Activated CD4-positive, alpha-beta T cell treated with anti-CD3 and anti-CD28 coated beads, Interleukin-2, amount 10 ng/mL, durations not matched to agents 7 days and 5 days (primary cell): ENCODE results near the gene HDHD3. TPM values are rescaled to one million over a fixed set of nuclear protein-coding genes. Genes with fewer than 3 reads are reported as not detected.
"Not testable (repeated sequence)": the region's sequence is repeated elsewhere in the genome, so short reads cannot be mapped to it uniquely, and the experiment has no call there.

Experiments
- CTCF ChIA-PET: fragments of 350-600 bp; sonication (Branson Sonifier 250); formaldehyde crosslinking; loops from one replicate; lab custom pipeline; 2021; ENCODE audit warnings: antibody characterized with exemption; lab: Charles Lee
- POLR2A ChIA-PET: fragments of 350-600 bp; sonication (Branson Sonifier 250); formaldehyde crosslinking; loops from one replicate; lab custom pipeline; 2021; ENCODE audit warnings: antibody characterized with exemption; lab: Charles Lee
- DNase-seq: peaks from one replicate; pipeline ENCODE4 v3.0.0-alpha.2; 2020
- H3K27ac Mint-ChIP-seq: one replicate; pipeline ENCODE4 v1.8.0; 2021; ENCODE audit warnings: mild to moderate bottlenecking, moderate library complexity, mixed read lengths
- H3K27me3 Mint-ChIP-seq: one replicate; pipeline ENCODE4 v1.8.0; 2021; ENCODE audit warnings: mixed read lengths
- H3K36me3 Mint-ChIP-seq: one replicate; pipeline ENCODE4 v1.8.0; 2021; ENCODE audit warnings: low read depth, mixed read lengths
- H3K4me1 Mint-ChIP-seq: one replicate; pipeline ENCODE4 v1.8.0; 2021; ENCODE audit warnings: mixed read lengths
- H3K4me3 Mint-ChIP-seq: one replicate; pipeline ENCODE4 v1.8.0; 2021; ENCODE audit warnings: mild to moderate bottlenecking, moderate library complexity, mixed read lengths
- H3K9me3 Mint-ChIP-seq: one replicate; pipeline ENCODE4 v1.8.0; 2021; ENCODE audit warnings: mixed read lengths
- total RNA-seq, 2 experiments: library from RNA; stranded (reverse); gene quantifications; one replicate each; pipeline ENCODE4 v1.2.3, GENCODE V29; 2021

HDHD3 gene
- total RNA-seq, 2 experiments from 2014 or later, result 16.2 to 20.2 TPM

- no peak for DNase-seq
- Mint-ChIP-seq H3K36me3 (peaks cover 27% of the 10 kb centered on the region), H3K4me3 (no peak overlapping the region), H3K4me1 (no peaks in the 10 kb centered on the region), H3K27me3 (no peaks in the 10 kb centered on the region), H3K27ac (no peak overlapping the region), H3K9me3 (no peaks in the 10 kb centered on the region)
- POLR2A ChIA-PET, result interaction anchor here (0.6 kb wide), 1 partner anchor 12 kb away, joined by 3 read pairs; no protein-coding TSS in a partner anchor
- CTCF ChIA-PET, result interaction anchor here (1.0 to 1.1 kb wide), 3 partner anchors 11 to 270 kb away, joined by 3 to 7 read pairs (median 3); partner anchors contain the start of gene ALAD
Observed at GRCh38 chr9:113387560-113388230, 10.9 kb upstream of the HDHD3 start.

DNA sequence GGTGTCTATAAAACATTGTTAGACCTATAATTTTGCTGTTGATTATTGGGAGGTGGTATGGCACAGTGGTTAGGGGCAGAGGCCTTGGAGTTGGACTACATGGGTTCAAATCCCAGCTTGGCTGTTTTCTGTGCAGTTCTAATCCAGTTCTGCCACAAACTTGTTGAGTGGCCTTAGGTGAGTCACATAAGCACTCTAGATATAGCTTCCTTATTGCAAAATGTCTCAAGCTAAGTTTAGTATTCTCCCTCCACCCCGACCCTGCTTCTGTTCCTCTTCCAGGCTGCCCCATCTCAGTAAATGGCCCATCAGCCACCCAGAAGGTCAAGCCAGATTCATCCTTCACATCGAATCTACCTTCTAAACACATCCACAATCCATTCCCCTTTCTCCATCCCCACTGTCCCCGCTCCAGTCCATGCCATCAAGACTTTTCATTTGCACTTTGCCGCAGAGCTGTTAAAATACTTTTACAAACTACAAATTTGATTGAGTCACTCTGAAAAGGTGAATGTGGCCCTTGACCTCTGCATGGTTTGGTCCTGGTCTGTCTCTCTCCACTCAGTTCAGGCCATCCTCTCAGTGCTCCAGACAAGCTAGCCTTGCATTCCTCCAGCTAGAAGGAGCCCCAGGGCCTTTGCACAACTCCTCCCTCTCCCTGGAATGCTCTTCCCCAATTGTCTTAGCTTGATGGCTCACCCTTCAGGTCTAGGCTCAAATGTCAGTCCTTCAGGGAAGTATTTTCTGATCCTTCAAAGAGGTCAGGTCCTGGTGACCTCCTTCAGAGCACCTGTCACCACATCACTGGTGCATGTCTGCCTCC lies 10.0 kb upstream of the HDHD3 start:
- no peaks in the 10 kb centered on the region for H3K27me3 Mint-ChIP-seq
- H3K9me3 Mint-ChIP-seq, result no peaks in the 10 kb centered on the region
- no peak overlapping the region for H3K4me3 Mint-ChIP-seq
- ChIA-PET POLR2A (no interaction called here), CTCF (interaction anchor here (1.0 to 1.1 kb wide), 3 partner anchors 12 to 271 kb away, joined by 3 to 7 read pairs (median 3); partner anchors contain the start of gene ALAD)
- H3K27ac Mint-ChIP-seq, result no peak overlapping the region
- H3K4me1 Mint-ChIP-seq, result no peaks in the 10 kb centered on the region
- no peak for DNase-seq
- peaks cover 21% of the 10 kb centered on the region for H3K36me3 Mint-ChIP-seq

GRCh38 chr9:113381909-113382411 lies 5.2 kb upstream of the HDHD3 start:
- Mint-ChIP-seq H3K9me3 (no peaks in the 10 kb centered on the region), H3K27me3 (no peaks in the 10 kb centered on the region), H3K4me1 (peaks cover 5% of the 10 kb centered on the region), H3K4me3 (no peak overlapping the region), H3K36me3 (peaks cover 2% of the 10 kb centered on the region), H3K27ac (no peak overlapping the region)
- ChIA-PET POLR2A (no interaction called here), CTCF (no interaction called here)
- DNase-seq, result no peak

- POLR2A ChIA-PET, H3K27ac Mint-ChIP-seq, H3K4me3 Mint-ChIP-seq, H3K27me3 Mint-ChIP-seq, H3K4me1 Mint-ChIP-seq, H3K9me3 Mint-ChIP-seq, DNase-seq, CTCF ChIA-PET, H3K36me3 Mint-ChIP-seq: not testable (repeated sequence)
Observed at GRCh38 chr9:113381441-113381840, 4.7 kb upstream of the HDHD3 start.

DNA sequence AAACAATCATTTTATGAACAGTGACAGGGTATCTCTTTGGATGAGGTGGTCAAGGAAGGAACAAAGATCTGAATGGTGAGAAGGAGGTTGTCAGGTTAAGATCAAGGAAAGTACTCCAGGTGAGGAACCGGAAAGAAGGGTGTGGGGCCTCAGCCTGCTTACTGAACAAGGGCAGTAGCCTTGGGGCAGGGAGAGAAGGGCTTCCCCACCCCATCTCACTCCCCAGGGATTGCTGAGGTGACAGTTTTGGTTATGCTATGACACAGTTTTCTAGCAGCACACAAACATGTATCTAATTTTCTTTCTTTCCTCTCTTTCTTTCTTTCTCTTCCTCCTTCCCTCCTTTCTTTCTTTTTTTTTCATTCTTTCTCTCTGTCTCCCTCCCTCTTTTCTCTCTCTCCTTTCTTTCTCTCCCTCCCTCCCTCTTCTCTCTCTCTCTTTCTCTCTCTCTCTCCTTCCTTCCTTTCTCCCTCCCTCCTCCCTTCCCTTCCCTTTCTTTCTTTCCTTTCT lies 4.1 kb upstream of the HDHD3 start:
- ChIA-PET CTCF (no interaction called here), POLR2A (no interaction called here)
- DNase-seq, result no peak
- no peaks in the 10 kb centered on the region for H3K9me3 Mint-ChIP-seq
- H3K27me3 Mint-ChIP-seq, result no peaks in the 10 kb centered on the region
- H3K4me3 Mint-ChIP-seq, result no peak overlapping the region
- H3K36me3 Mint-ChIP-seq, result peaks cover 2% of the 10 kb centered on the region
- H3K4me1 Mint-ChIP-seq, result peaks cover 6% of the 10 kb centered on the region
- no peak overlapping the region for H3K27ac Mint-ChIP-seq

GRCh38 chr9:113379829-113380210 lies 3.0 kb upstream of the HDHD3 start:
- POLR2A ChIA-PET, DNase-seq, H3K9me3 Mint-ChIP-seq, H3K36me3 Mint-ChIP-seq, H3K4me3 Mint-ChIP-seq, H3K27me3 Mint-ChIP-seq, H3K27ac Mint-ChIP-seq: not testable (repeated sequence)
- peaks cover 16% of the 10 kb centered on the region for H3K4me1 Mint-ChIP-seq
- CTCF ChIA-PET, result interaction anchor here (0.7 kb wide), 1 partner anchor 16 kb away, joined by 3 read pairs; no protein-coding TSS in a partner anchor

GRCh38 chr9:113379094-113379828 lies 2.5 kb upstream of the HDHD3 start:
- H3K4me1 Mint-ChIP-seq, result peaks cover 20% of the 10 kb centered on the region
- POLR2A ChIA-PET, CTCF ChIA-PET, DNase-seq, H3K36me3 Mint-ChIP-seq, H3K27ac Mint-ChIP-seq, H3K9me3 Mint-ChIP-seq, H3K27me3 Mint-ChIP-seq, H3K4me3 Mint-ChIP-seq: not testable (repeated sequence)

DNA sequence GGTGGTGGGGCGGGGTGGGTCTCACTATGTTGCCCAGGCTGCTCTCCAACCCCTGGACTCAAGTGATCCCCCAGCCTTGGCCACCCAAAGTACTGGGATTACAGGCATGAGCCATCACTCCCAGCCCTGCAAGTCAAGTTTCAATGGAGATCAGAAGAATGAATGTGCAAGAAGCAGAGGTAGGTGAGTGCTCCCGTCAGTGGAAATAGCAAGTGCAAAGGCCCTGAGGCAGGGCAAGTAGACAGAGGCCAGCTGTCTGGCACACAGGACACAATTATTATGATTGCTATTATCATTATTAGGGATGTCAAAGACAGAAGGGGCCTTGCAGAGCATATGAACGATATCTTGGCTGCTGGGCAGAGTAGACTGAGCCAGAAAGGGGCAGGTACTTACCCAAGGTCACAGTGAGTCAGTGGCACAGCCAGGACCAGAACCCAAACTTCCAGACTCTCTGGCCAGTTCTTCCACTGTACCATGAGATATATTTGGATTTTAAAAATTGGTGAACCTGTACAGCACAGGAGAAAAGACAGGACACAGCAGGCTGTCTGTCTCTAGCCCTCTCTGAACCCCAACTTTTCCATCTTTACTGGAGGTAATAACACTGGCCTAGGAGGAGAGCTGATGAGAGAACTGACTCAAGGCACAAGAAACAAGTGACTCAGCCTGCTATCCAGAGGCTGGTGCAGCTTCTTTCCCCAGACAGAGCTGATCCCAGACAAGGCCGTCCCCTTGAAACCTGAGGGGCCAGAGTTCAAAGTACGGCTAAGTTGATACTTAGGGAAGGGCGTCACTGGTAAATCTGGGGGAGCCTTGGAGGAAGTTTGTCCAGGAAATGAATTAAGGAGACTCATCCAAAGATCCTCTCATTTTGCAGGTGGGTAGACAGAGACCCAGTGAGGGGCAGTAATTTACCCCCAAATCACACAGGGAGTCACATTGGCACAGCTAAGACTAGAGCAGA lies 1.4 kb downstream of the HDHD3 start:
- no peak for DNase-seq
- H3K36me3 Mint-ChIP-seq, result peaks cover 7% of the 10 kb centered on the region
- CTCF ChIA-PET, result interaction anchor here (1.1 to 2.2 kb wide), 3 partner anchors 18 to 26 kb away, joined by 3 to 8 read pairs (median 5); partner anchors contain the start of genes ALAD and BSPRY
- POLR2A ChIA-PET, result no interaction called here
- H3K27me3 Mint-ChIP-seq, result no peaks in the 10 kb centered on the region
- H3K4me1 Mint-ChIP-seq, result peaks cover 17% of the 10 kb centered on the region
- no peaks in the 10 kb centered on the region for H3K9me3 Mint-ChIP-seq
- H3K27ac Mint-ChIP-seq, result peak overlapping the region; percentile 89
- H3K4me3 Mint-ChIP-seq, result peak overlapping the region; percentile 79

DNA sequence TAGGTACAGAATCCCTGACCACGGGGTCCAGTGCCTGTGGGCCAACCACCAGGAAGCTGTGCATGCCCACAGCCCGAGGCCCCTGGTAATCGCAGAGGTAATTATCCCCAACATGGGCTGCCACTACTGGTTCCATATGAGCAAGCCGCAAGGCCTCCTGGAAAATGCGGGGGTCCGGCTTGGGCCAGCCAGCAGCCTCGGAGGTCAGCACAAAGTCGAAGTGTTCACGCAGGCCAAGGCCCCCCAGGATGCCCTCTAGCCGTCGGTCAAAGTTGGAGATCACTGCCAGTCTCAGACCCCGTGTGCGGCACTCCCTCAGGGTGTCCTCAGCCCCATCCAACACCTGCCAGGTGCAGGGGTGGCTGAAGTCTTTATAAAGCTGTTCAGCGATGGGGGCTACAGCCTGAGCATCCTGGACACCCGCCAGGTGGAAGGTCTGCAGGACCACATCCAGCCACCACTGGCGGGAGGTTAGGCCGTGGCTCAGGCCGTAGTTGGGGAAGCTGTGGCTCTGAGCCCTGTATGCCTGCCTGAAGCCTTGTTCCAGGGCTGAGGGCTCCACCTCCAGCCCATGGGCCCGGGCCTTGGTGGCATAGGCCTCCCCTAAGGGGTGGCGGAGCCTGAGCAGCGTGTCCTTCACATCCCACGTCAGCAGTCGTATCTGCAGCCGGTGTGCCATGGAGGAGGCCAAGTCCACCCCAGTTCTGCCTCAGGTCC lies 3.0 kb downstream of the HDHD3 start:
- Mint-ChIP-seq H3K4me3 (no peak overlapping the region), H3K4me1 (peaks cover 17% of the 10 kb centered on the region), H3K9me3 (no peaks in the 10 kb centered on the region), H3K36me3 (peaks cover 7% of the 10 kb centered on the region), H3K27me3 (no peaks in the 10 kb centered on the region), H3K27ac (no peak overlapping the region)
- no peak for DNase-seq
- ChIA-PET CTCF (interaction anchor here (1.1 to 2.0 kb wide), 3 partner anchors 17 to 29 kb away, joined by 3 to 5 read pairs (median 3); partner anchors contain the start of gene BSPRY), POLR2A (no interaction called here)

- H3K36me3 Mint-ChIP-seq, result peaks cover 7% of the 10 kb centered on the region
- peaks cover 17% of the 10 kb centered on the region for H3K4me1 Mint-ChIP-seq
- POLR2A ChIA-PET, result no interaction called here
- no peaks in the 10 kb centered on the region for H3K9me3 Mint-ChIP-seq
- DNase-seq, result no peak
- CTCF ChIA-PET, result interaction anchor here (0.6 to 2.0 kb wide), 3 partner anchors 21 to 29 kb away, joined by 3 to 5 read pairs (median 3); partner anchors contain the start of gene BSPRY
- H3K4me3 Mint-ChIP-seq, result no peak overlapping the region
- H3K27me3 Mint-ChIP-seq, result no peaks in the 10 kb centered on the region
- no peak overlapping the region for H3K27ac Mint-ChIP-seq
Observed at GRCh38 chr9:113373256-113373655, 3.5 kb downstream of the HDHD3 start.

DNA sequence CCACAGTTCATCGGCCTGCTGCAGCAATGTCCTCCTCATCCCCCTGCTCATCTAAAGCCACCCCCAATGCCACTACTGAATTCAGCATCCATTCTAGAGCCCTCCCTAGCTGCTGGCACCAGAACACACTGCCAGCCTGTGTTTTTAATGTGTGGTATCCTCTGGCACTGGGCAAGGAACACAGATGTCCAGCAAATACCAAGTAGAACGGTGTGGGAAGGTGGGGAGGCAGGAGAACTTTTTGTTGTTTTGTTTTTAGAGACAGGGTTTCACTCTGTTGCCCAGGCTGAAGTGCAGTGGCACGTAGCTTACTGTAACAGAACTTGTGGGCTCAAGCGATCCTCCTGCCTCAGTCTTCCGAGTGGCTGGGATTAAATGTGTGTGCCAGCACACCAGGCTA lies 4.7 kb downstream of the HDHD3 start:
- Mint-ChIP-seq H3K9me3 (no peaks in the 10 kb centered on the region), H3K4me1 (peaks cover 17% of the 10 kb centered on the region), H3K36me3 (peaks cover 7% of the 10 kb centered on the region), H3K27ac (no peak overlapping the region), H3K4me3 (no peak overlapping the region), H3K27me3 (no peaks in the 10 kb centered on the region)
- ChIA-PET CTCF (interaction anchor here (1.1 to 2.6 kb wide), 3 partner anchors 10 to 30 kb away, joined by 3 to 6 read pairs (median 3); no protein-coding TSS in a partner anchor), POLR2A (interaction anchor here (0.7 kb wide), 1 partner anchor 14 kb away, joined by 5 read pairs; no protein-coding TSS in a partner anchor)
- DNase-seq, result no peak
